SK-MEL-5 (cell line): Measurements from ENCODE around the gene TFDP2. TPM values are rescaled to one million over a fixed set of nuclear protein-coding genes. Genes with fewer than 3 reads are reported as not detected.
A peak's percentile ranks its signal among the peaks of the same experiment; 100 is the strongest.
"Not testable (repeated sequence)": the region's sequence is repeated elsewhere in the genome, so short reads cannot be mapped to it uniquely, and the experiment has no call there.

ENCODE experiments used
- DNase-seq: peaks from one replicate; pipeline ENCODE4 v3.0.0-alpha.2; 2016; ENCODE audit warnings: low read depth, low spot score
- in situ Hi-C: cut with HindIII; loops from 2 replicates; pipeline ENCODE4 v1.10.0; 2016; ENCODE audit warnings: low sequenced_read_pairs, high pct_unique_total_duplicates, low pct_unique_long_range_greater_than_20kb
- polyA plus RNA-seq, 2 experiments: library from polyadenylated mRNA; depleted of rRNA; stranded (reverse); fragments of >200 nt; gene quantifications; 2 replicates each; pipeline ENCODE4 v1.2.3, GENCODE V29; 2015
- total RNA-seq: library from RNA; depleted of rRNA; stranded (reverse); fragments of >200 nt; shearing (Covaris generic); gene quantifications from 2 replicates; pipeline ENCODE4 v1.2.3, GENCODE V29; 2014; rRNA removed

TFDP2 gene, protein sequence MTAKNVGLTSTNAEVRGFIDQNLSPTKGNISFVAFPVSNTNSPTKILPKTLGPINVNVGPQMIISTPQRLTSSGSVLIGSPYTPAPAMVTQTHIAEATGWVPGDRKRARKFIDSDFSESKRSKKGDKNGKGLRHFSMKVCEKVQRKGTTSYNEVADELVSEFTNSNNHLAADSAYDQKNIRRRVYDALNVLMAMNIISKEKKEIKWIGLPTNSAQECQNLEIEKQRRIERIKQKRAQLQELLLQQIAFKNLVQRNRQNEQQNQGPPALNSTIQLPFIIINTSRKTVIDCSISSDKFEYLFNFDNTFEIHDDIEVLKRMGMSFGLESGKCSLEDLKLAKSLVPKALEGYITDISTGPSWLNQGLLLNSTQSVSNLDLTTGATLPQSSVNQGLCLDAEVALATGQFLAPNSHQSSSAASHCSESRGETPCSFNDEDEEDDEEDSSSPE
- total RNA-seq, result 49.9 and 62.4 TPM in 2 replicates
- 42.1 and 156 TPM in 2 replicates for polyA plus RNA-seq (2015; cell fraction: cytosol; rRNA removed)
- polyA plus RNA-seq (2015; cell fraction: nucleus; rRNA removed), result 37.7 and 45.4 TPM in 2 replicates

DNA sequence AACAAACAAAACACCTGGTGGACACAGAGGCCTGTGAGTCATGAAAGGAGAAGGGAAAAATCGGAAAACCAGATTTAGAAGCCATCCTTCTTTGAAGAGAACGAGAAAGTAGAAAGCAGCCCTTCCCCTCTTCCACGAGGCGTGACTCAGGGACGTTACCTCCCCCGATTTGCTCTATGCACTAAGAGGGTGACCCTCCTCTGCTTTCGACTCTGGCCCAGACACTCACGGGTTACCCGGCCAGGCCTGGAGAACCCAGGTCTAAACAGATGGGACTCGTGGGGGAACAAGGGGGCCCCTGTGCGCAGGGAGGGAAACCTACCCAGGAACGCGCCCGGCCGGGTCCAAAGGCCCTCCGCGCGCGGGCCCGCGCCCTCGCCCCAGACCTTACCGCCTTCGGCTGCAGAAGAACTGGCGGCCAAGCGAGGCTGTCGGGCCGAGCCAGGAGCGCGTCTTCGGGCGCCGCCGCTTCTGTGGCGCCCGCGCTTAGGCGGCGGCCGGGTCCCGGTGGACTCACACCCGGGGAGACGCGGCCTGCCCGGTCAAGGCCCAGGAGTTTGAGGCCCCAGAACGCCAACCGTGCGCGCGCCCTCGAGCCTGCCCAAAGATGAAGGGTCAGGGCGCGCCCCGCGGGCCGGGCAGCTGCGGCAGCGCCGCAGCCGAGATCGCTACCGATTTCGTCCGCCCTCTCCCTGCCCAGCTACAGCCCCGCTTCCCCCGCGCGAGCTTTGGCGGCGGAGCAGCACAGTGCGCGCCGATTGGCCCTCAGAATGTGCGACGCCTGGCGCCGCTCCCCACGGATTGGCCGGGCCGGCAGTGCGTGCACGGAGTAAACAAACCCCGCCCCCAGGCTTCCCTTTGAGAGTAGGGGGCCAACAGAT lies at the start of gene TFDP2:
TSS of gene TFDP2 (minus strand) at position 753 of the 881 bp plus-strand sequence. CDS start 47,795 bp downstream, outside the sequence.
- in situ Hi-C loops, result no loop called here
- peak; percentile 86 for DNase-seq

DNA sequence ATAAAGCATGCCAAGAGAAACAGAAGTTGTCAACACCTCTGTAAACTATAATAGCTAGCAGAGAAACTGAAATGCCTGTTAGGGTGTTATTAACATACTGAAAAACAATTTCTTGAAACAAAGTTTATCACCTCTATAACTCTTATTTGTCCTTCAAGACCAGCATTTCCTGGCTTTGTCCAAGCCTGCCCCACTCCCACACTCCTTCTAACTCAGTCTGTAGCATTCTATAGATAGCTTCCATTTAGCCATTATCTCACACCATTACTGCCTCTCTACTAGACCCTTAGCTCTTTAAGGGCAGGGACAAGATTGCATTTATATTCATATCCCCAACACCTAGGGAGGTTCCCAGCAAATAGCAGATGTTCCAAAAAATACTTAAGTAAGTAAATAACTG lies 39.5 kb upstream of the TFDP2 start:
- no peak for DNase-seq

DNA sequence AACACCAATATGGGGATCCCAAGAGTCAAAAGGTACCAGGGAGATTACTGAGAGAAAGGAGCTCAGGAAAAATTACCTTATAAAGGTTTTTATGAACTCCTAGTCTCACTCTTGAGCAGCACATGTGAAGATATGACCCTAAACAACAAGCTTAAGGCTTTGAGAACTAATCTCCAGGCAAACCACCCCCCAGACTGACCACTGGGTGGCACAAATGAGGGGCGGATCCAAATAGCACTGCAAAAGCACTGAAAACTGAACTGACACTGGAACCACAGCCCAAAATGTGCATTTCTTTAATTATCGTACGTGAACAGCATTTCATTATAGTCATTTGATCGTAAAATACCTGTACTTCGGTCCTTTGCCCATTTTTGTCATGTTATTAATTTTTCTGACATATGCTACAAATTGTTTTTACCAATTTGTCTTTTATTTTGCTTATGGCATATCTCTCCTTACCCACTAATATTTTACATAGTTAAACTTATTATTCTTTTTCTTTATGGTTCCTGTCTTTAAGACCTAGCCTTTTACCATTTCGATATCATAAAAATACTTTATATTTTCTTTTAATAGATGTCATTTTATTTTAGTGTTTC lies 31.5 kb upstream of the TFDP2 start:
- in situ Hi-C loops, result no loop called here
- DNase-seq, result peak; percentile 71

More for the DNA sequence above, 39.5 kb upstream of the TFDP2 start:
- in situ Hi-C loops, result no loop called here

DNA sequence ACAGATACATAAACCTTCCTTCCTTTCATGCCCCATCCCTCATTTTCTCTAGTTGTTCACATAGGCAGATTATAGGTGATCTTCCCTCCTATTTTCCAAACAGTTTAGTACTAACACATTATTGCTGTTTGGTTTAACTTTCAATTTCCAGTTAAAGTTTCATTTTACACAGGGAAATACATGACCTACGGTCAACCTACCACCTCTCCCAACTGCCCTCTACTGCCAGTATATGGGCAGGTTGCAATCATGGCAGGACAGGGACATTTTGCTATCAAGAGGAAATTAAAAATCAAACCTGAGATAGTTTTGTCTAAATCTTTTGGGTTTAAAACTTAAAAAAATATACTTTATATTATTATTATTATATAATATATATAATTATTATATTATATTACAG lies 26.1 kb upstream of the TFDP2 start:
- in situ Hi-C loops, result no loop called here
- DNase-seq, result no peak

- in situ Hi-C loops, result no loop called here
- DNase-seq, result no peak
Observed at GRCh38 chr3:142174559-142174958, 25.2 kb upstream of the TFDP2 start.

DNA sequence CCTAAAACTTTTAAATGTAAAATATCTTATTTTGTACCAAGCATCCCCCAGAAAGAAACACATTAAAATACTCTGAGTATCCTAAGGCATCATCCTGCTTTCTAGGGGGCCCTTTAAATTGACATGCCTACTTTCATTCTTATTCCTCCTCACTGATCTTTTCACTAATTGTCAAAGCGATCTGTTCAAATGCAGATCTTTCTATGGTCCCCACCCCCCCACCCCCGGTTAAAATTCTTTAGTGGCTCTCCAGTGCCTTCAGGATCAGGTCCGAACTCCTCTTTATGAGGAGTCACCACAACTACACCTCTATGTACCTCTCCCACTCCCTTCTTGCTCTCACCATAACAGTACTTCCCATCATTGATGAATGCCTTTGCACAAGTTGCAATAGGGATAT lies 19.2 kb upstream of the TFDP2 start:
- in situ Hi-C loops, result no loop called here
- no peak for DNase-seq

DNA sequence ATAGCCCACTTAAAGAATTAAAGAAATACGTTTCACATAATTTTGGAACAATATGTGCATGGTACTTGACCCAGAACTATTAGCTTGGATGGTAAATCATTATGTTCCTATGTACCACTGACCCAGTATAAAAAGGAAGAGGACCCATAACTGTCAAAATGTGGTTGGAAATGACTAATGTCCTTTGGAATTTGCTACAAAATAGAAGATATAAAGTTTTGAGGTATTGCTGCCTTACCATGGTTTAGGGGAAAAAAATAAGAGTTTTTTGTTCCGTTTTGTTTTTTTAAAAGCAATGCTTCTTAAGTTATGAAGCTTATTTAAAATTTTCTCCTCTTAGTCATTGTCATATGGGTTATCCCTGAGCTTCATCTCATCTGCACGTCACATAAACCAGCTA lies 15.8 kb upstream of the TFDP2 start:
- no peak for DNase-seq
- in situ Hi-C loops, result no loop called here

DNA sequence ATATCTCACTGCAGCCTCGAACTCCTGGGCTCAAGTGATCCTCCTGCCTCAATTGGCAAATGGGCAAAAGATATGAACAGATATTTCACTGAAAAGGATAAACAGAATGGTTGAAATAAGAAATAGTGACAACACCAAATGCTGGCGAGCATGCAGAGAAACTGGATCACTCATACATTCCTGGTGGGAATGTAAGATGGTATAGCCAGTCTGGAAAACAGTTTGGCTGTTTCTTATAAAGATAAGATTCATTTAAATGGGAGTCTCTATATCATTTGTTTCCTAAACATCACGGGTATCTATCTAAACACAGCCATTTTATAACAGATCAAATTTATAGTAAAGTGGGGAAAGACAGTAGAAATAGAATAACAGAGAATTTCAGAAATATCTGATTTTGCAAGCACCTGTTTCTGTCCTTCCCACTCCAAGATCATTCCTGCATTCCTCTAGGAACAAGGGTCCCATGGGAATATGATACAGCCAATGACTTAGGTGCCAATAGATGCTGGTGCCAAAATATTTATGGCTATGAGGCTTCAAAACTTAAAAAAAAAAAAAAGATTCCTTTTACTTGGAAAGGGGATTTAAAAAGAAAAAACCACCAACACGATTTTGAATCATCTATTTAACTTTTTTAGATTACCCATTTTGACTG lies 9.9 kb upstream of the TFDP2 start:
- in situ Hi-C loops, result no loop called here
- DNase-seq, result no peak

- in situ Hi-C loops, result no loop called here
- DNase-seq, result no peak
Observed at GRCh38 chr3:142154186-142154585, 4.8 kb upstream of the TFDP2 start.

DNA sequence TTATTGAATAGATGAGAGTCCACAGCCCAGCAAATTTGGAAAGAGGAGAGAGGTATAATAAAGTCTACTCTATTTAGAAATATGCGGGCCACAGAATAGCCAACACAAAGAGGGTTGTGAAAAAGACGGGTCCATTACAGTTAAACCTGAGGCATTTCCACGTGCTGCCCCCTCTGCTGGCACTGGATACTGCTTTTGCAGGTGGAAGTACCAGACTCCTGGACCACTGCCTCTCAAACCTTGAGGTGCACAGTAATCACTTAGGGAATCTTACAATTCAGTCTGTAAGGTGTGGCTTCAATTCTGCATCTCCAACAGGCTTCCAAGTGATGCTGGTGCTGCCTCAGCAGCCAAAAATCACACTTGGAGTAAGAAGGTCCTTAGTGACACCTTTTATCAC lies 3.0 kb upstream of the TFDP2 start:
- no peak for DNase-seq

GRCh38 chr3:142151828-142152227 lies 2.5 kb upstream of the TFDP2 start:
- in situ Hi-C loops, result no loop called here
- no peak for DNase-seq

More for the DNA sequence above, 3.0 kb upstream of the TFDP2 start:
- in situ Hi-C loops, result no loop called here

DNA sequence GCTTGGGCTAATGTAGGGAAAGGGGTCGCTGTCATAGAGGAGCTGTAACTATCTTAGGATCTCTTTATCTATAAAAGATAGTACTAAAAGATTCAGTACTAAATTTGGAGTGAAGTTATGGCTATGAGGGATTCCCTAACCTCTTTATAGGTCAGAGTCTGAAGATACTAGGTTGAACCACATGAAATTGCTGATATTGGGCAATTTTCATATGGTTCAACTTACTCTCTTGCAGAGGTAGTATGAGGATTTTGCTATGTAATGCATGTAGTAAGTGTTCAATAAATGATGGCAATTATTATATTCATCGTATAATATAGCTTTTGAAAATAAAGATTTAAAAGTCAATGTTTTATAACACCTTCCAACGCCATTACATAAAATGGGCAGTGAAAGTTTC lies 1.9 kb upstream of the TFDP2 start:
- in situ Hi-C loops, result no loop called here
- DNase-seq, result no peak

GRCh38 chr3:142150271-142150670 lies 927 bp upstream of the TFDP2 start:
- in situ Hi-C loops, result no loop called here
- DNase-seq, result no peak

DNA sequence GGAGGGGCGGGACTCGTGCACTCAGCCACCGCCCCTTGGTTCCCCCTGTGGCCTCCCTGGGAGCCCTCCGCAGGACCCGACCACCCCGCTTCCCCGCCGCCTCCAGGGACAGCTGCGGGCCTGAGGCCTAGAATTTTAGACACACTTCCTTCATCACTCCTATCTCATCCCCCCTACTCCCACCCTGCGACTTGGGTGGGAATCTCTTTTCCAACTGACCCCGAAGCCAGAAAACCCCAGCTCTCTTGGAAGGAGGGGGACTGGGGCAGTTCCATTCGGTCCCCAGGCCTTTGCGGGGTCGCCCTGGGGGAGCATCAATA lies 289 bp upstream of the TFDP2 start:
- DNase-seq, result no peak
- in situ Hi-C loops, result no loop called here

DNA sequence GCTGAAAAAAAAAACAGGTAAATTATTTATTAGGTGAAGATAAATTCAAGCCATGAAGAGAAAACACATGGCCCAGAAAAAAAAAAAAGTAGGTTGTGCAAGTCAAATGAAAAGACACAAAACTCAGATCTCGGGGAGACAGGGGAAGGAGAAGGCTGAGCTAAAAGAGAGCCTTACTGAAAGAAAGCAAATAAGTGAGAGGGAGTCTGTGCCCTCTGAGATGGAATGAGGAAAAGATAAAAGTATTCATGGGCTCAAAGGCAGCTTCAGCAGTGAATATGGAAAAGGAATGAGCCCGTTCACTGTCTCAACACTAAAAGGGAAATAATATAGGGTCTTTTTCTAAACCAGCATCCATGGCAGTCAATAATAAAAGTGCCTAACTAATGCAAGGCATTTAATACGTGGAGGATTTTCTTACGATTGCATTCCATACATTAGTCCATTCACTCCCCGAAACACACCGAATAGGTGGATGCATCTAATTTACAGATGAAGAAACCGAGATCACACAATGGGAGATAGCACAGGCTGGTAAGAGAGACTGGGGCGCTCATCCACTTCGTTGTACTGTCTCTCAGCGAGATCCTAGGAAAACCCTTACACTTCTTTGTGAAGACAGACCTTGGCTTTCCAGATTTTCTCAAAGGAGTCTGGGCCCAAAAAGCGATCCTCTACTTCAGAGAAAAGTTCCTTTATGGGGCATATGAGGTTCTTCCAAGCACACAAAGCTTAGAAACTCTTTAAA lies 1.1 kb downstream of the TFDP2 start:
- DNase-seq, result peak; percentile 13
- in situ Hi-C loops, result no loop called here

DNA sequence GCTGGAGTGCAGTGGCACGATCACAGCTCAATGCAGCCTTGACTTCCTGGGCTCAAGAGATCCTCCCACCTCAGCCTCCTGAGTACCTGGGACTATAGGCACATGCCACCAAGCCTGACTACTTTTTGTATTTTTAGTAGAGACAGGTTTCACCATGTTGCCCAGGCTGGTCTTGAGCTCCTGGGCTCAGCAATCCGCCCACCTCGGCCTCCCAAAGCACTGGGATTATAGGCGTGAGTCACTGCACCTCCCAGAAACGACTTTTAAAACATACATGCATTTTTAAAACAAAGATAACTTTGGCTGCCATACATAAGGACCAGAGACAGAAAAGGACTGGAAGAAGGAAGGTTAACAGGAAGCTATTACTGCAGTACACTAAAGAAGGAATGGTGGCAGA lies 4.8 kb downstream of the TFDP2 start:
- in situ Hi-C loops, DNase-seq: not testable (repeated sequence)
